GM19463 (cell line): ENCODE measurements around the gene ATM.
A peak's percentile ranks its signal among the peaks of the same experiment; 100 is the strongest.

Experiments used
- ATAC-seq: cut with Tn5 transposase; IDR thresholded peaks from one replicate; pipeline ENCODE4 v1.9.1; 2021; ENCODE audit warnings: mild to moderate bottlenecking, moderate library complexity; ENCODE audit not compliant: unreplicated experiment

Gene ATM

GRCh38 chr11:108218912-108219783 is 3.7 kb upstream of the ATM start:
- no peak for ATAC-seq

- no peak for ATAC-seq
Measured at GRCh38 chr11:108220721-108221336, 2.0 kb upstream of the ATM start.

GRCh38 chr11:108221371-108221770 is 1.5 kb upstream of the ATM start:
- no peak for ATAC-seq

GRCh38 chr11:108221911-108222573 is 825 bp upstream of the ATM start:
- no peak for ATAC-seq

- ATAC-seq, result peak; percentile 22
Measured at GRCh38 chr11:108223348-108224149, 682 bp downstream of the ATM start.

GRCh38 chr11:108224366-108224765 is 1.5 kb downstream of the ATM start:
- ATAC-seq, result no peak

- no peak for ATAC-seq
Measured at GRCh38 chr11:108224911-108225786, 2.3 kb downstream of the ATM start.

GRCh38 chr11:108226036-108226435 is 3.2 kb downstream of the ATM start:
- no peak for ATAC-seq

- ATAC-seq, result no peak
Measured at GRCh38 chr11:108228251-108228650, 5.4 kb downstream of the ATM start.

- no peak for ATAC-seq
Measured at GRCh38 chr11:108233277-108233945, 10.5 kb downstream of the ATM start.

GRCh38 chr11:108235192-108235591 is 12.3 kb downstream of the ATM start:
- no peak for ATAC-seq

GRCh38 chr11:108235633-108236032 is 12.8 kb downstream of the ATM start:
- no peak for ATAC-seq

- peak; percentile 56 for ATAC-seq
Measured at GRCh38 chr11:108237058-108237481, 14.2 kb downstream of the ATM start.

- ATAC-seq, result no peak
Measured at GRCh38 chr11:108239076-108239475, 16.2 kb downstream of the ATM start.

GRCh38 chr11:108241330-108242037 is 18.6 kb downstream of the ATM start:
- ATAC-seq, result no peak

- no peak for ATAC-seq
Measured at GRCh38 chr11:108242422-108242821, 19.6 kb downstream of the ATM start.

- ATAC-seq, result no peak
Measured at GRCh38 chr11:108246308-108246707, 23.4 kb downstream of the ATM start.

- ATAC-seq, result no peak
Measured at GRCh38 chr11:108246885-108247284, 24.0 kb downstream of the ATM start.

GRCh38 chr11:108253176-108253575 is 30.3 kb downstream of the ATM start:
- ATAC-seq, result no peak
